Measurements from ENCODE around the gene RRAGD.
A peak's percentile ranks its signal among the peaks of the same experiment; 100 is the strongest.

RRAGD gene

DNA sequence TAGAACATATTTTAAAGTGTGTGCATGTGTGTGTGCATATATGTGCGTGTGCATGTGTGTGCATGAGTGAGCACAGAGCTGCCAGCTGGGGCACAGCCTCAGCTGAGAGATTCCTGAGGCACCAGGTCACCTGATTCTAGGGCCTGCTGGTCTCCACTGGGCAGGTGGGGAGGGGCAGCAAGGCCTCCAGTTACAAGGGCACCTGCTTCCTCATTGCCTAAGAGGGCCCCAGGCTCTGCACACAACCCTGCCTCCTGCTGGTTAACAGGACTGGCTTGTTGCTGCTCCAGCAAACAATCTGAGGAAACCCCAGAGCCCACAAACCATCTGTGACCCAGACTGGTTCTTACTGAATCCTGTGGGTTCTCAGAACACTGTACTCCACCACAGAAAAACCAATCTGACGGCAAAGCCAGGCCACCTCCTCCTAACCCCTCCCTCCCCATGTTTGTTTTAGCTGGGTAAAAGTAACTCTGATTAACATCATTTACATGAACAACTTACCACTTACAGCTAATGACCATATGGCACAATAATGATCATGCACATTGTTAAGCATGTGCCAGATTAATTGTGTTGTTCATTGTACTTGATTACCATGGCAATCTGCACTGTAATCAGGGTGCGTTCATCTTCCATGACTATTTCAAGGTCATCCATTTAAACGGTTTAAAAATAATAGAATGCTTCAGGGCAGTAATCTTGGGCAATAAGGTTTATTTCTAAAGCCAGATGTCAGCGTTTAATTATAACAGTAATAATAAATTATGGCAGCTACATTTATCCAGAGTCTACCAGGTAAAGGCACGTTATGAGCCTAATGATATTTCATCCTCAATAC, 36.4 kb downstream of the RRAGD start:
- no peak for DNase-seq (ENCODE audit: low read depth)

GRCh38 chr6:89372506-89372901, 39.6 kb downstream of the RRAGD start:
- DNase-seq (ENCODE audit: low read depth), result no peak

DNA sequence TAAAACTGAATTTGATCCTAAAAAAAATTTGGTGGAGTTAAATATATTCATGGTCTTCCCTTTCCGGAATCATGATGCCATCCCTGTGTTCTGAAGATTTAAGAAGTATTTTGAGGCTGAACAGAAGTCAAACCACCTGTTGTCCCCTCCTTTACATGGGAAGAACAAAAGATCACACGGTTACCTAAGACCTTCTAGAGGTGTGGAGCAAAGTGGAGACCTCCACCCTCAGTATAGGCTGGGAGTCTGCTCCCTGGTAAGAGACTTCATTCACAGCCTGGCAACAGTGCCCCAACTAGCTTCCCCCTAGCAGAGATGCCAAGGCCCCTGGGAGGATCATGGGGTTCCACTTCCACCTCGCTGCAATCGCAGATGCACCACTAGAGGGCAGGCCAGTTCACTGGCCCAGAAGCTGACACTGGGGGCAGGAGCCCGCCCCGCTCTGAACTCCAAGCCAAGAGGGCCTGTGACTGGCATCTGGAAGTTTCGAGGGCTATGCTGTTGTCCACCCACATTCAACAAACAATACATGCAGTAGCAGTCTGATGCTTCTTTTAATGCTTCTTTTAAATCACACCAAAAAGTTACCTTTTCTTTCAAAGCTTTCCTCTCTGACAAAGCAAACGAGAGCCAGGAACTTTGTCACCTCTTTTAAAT, 40.1 kb downstream of the RRAGD start:
- DNase-seq (ENCODE audit: low read depth), result no peak

DNA sequence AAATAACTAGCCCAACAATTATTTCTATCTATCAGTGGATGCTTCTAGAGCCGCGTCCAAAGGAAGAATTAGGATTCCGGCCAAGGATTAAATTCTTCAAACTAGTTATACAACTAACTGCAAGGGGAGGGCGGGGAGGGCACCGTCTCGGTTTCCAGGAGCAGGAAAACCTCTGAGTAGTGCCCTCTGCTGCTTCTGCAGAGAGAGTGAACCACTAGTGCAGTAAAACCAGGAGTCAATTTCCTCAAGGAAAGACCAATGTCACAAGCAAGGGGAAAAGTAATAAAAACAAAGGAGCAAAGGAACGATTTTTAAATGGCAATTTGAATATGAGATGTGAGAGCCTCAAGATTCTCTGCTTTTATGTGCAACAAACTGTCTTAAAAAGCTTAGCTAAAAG, 43.1 kb downstream of the RRAGD start:
- peak; percentile 28 for DNase-seq (ENCODE audit: low read depth)

- DNase-seq (ENCODE audit: low read depth), result no peak
Measured at GRCh38 chr6:89368107-89368506, 44.0 kb downstream of the RRAGD start.

DNA sequence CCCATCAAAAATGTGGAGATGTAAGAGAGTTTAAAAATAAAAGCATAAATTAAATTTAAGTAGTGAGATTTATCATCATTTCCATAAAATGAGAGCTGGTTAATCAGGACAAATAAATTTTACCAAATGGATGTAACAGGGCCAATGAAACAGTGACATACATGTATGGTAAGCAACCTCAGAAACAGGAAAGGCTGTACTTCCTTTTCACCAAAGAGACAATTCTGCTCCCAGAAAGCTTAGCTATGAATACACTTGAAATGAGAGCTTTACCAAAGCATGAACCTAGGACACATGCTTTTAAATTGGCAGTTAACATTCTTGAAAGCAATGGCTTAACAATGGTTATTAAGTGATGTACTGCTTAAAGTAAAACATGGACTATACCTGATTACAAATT, 47.5 kb downstream of the RRAGD start:
- no peak for DNase-seq (ENCODE audit: low read depth)

DNA sequence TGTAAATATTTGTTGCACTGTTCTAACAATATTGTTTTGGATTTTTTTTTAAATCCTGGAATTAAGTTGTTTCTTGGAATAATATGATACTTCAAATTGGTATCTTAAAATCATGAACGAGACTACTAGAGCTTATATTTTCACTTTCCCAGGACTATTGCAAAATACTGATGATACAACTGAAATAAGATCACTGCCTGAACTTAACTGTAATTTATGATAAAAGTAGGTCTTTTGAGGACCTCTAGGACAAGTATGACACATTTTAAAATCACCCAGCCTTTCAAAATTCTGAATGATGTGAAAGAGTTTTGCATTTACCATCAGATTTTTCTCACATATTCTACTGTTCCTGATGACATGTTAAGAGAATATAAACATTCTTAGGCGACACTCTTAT, 50.9 kb downstream of the RRAGD start:
- no peak for DNase-seq (ENCODE audit: low read depth)

DNA sequence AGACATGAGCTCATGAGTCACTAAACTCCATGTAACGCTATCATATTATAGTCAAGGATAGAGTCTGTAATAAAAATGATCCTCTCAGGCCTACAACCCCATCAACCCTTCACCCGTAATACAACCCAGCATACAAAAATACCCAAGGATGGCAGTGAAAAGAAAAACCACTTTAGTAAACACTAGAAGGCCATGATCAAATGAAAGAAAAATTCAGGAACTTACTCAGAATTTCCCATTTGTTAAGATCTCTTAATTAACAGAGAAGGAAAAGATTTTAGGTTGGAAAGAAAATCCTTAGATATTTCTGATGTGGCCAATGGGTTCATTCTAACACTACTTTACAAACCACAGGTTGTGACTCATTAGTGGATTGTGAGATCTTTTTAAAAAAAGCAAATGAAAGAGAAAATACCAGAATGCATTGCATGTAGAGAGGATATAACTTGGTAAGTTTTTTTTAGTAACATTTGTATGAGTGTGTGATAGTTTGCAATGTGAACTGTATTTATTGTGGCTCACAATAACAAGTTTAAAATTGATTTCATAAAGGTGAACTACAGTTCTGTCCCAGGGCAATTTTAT, 51.6 kb downstream of the RRAGD start:
- peak; percentile 17 for DNase-seq (ENCODE audit: low read depth)

- no peak for DNase-seq (ENCODE audit: low read depth)
Measured at GRCh38 chr6:89359561-89359960, 52.5 kb downstream of the RRAGD start.

DNA sequence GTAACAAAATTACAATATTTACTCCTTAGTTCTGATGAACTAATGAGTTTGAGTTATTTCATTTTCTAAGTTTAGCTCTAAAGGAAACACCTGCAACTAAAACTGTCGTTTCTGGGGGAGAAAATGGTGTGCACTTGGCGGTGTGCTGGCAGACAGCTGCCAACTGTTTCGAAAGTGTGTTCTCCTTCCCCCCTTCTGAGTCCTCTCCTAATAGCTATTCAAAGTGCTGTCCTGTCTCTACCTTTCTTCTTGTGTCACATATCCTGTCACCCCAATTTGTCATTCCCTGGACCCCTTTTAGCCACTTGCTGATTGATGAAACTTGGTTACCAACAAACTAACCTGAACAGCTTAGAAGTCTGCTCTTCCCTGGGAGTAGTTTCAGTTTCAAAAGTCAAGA, 54.7 kb downstream of the RRAGD start:
- no peak for DNase-seq (ENCODE audit: low read depth)

DNA sequence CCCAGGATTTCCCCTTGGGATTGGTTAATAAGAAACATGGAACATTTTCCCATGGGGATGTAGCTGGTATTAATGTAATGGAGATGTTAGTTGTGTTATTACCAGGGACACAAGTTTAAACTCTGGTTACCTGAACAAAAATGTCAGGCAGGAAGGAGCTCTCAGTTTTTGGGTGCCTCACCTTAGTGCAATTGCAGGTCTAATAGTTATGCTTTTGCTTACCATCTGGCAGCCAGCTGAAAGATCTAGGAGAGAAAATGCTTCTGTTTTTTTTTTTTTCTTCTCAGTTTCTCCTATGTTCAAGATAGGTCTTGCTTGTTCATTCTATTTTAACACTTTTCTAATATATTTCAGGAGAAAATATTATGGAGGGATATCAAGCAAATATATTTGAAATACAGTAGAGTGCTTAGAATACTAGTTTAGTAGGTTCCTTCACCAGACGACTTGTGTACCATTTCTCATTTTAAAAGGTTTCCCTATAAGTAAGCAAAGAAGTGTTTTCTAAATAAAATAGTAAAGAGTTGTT, 55.4 kb downstream of the RRAGD start:
- no peak for DNase-seq (ENCODE audit: low read depth)

GRCh38 chr6:89355511-89356194, 56.4 kb downstream of the RRAGD start:
- DNase-seq (ENCODE audit: low read depth), result no peak

GRCh38 chr6:89353702-89354392, 58.2 kb downstream of the RRAGD start:
- no peak for DNase-seq (ENCODE audit: low read depth)

- DNase-seq (ENCODE audit: low read depth), result no peak
Measured at GRCh38 chr6:89353118-89353556, 58.9 kb downstream of the RRAGD start.

- DNase-seq (ENCODE audit: low read depth), result peak; percentile 90
Measured at GRCh38 chr6:89352278-89353117, 59.6 kb downstream of the RRAGD start, which contains the start of gene UBE2J1. Gene UBE2J1, minus strand, starts transcription at chr6:89352722. Its CDS starts 153 bp downstream, at chr6:89352569.

GRCh38 chr6:89351671-89352277, 60.3 kb downstream of the RRAGD start:
- DNase-seq (ENCODE audit: low read depth), result no peak

DNA sequence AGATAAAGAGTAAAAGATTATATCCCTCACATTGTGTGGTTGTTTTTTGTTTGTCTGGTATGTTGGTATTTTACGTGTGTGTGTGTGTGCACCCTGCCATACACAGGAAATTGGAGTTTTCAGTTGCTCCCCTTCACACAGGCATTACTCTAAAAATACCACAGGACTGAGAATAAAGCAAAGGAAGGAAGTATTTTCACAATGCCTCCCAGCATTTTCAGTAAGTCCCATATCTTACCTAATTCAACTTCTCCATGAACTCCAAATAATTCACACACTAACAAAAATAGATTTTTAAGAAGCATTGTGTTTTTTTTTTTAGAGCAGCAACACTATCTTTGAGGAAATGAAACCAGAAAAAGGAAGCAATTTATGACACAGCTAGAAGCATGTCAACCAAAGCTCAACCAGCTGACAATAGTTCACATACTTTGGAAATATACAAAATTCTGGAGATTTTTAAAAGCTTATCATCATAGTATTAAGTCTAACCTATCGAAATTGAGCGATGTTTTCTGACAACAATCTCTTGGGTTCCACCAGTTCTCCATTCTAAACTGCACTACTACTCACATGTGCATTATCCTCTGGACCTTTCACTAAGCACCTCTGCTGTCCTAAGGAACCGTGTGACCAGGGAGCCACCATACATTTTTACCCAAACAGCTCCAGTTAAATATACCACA, 61.6 kb downstream of the RRAGD start:
- no peak for DNase-seq (ENCODE audit: low read depth)

- no peak for DNase-seq (ENCODE audit: low read depth)
Measured at GRCh38 chr6:89348372-89348771, 63.7 kb downstream of the RRAGD start.

DNA sequence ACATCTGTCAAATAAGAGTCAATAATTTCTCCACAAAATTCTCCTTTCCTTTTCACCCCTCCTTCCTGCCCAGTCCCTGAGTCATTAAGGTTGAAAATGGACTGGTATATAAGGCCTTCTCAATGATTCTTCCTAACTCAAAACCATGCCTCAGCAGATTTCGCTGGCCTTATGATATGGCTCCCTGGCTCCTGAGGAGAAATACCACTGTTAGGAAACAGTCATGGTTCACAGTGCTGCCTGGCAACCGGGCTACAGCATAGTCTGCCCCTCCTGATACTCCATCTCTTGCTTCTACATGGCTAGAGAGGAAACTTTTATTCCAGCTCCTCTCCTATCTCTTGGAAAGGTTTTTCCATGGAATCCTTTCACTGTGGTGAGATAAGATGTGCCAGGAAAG, 64.2 kb downstream of the RRAGD start:
- DNase-seq (ENCODE audit: low read depth), result no peak

DNA sequence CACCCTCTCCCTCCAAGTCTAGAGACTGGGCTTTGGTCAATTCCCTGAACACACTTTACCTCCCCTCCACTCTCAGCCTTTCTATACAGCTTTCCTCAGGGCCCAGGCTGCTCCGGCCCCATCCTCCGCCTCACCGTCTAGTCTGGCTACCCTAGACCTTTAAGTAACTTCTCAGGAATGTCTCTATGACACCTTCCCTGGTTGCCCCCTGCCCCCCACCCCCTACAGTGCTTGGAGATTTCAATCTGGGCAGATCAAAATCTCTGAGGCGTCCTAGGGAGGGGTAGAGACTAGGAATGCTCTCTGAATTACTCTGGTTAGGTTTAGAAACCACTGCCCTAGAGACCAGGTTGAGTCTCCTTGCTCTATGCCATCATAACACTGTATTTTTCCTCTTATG, 65.6 kb downstream of the RRAGD start:
- DNase-seq (ENCODE audit: low read depth), result no peak

Data from GM04504 (cell line).